GM23338 (cell line): ENCODE measurements around the gene SUN2. TPM values are rescaled to one million over a fixed set of nuclear protein-coding genes. Genes with fewer than 3 reads are reported as not detected.

Experiments
- ATAC-seq: fragments of 200-7000 bp; cut with Tn5 transposase; 3 replicates; pipeline ENCODE4 v1.9.1; 2020
- DNase-seq: peaks from one replicate; pipeline ENCODE4 v3.0.0-alpha.2; 2015; ENCODE audit warnings: low spot score
- H2AFZ ChIP-seq: fragments of 200-600 bp; sonication (generic); 2 replicates; pipeline ENCODE4 v1.8.0; 2016; ENCODE audit warnings: antibody characterized with exemption, mild to moderate bottlenecking, moderate library complexity
- H3F3A ChIP-seq: fragments of 200-600 bp; sonication (generic); replicated peaks from 2 replicates; pipeline ENCODE4 v1.8.0; 2017; ENCODE audit warnings: antibody characterized with exemption, mixed run types, low read depth
- H3K27ac ChIP-seq: fragments of 200-600 bp; sonication (generic); 2 replicates; pipeline ENCODE4 v1.6.1; 2016; ENCODE audit warnings: low read depth
- H3K27me3 ChIP-seq: fragments of 200-600 bp; sonication (generic); 2 replicates; pipeline ENCODE4 v1.8.0; 2016; ENCODE audit warnings: mild to moderate bottlenecking, mixed run types, moderate library complexity; ENCODE audit not compliant: insufficient read depth
- H3K36me3 ChIP-seq: fragments of 200-600 bp; sonication (generic); 2 replicates; pipeline ENCODE4 v1.8.0; 2016; ENCODE audit warnings: mild to moderate bottlenecking; ENCODE audit not compliant: insufficient read depth
- H3K4me1 ChIP-seq: fragments of 200-600 bp; sonication (generic); 2 replicates; pipeline ENCODE4 v1.8.0; 2016; ENCODE audit warnings: mild to moderate bottlenecking, moderate library complexity; ENCODE audit not compliant: insufficient read depth
- H3K4me2 ChIP-seq: fragments of 200-600 bp; sonication (generic); 2 replicates; pipeline ENCODE4 v1.7.1; 2017; ENCODE audit warnings: mixed run types
- H3K4me3 ChIP-seq: fragments of 200-600 bp; sonication (generic); 2 replicates; pipeline ENCODE4 v1.6.1; 2016; ENCODE audit warnings: mixed run types
- H3K79me2 ChIP-seq: fragments of 200-600 bp; sonication (generic); replicated peaks from 2 replicates; pipeline ENCODE4 v1.8.0; 2017; ENCODE audit warnings: mild to moderate bottlenecking; ENCODE audit not compliant: insufficient read depth
- H3K9me2 ChIP-seq: fragments of 200-600 bp; sonication (generic); 2 replicates; pipeline ENCODE4 v1.8.0; 2017; ENCODE audit not compliant: insufficient read depth
- H4K20me1 ChIP-seq: fragments of 200-600 bp; sonication (generic); replicated peaks from 2 replicates; pipeline ENCODE4 v1.8.0; 2017; ENCODE audit warnings: mild to moderate bottlenecking; ENCODE audit not compliant: insufficient read depth
- H3K27ac Mint-ChIP-seq: 2 replicates; pipeline ENCODE4 v1.8.0; 2020; ENCODE audit warnings: inconsistent platforms, mild to moderate bottlenecking, moderate library complexity, mixed read lengths
- H3K27me3 Mint-ChIP-seq: 3 replicates; pipeline ENCODE4 v1.8.0; 2022; ENCODE audit warnings: low read depth, mild to moderate bottlenecking, moderate library complexity, mixed read lengths, inconsistent platforms; ENCODE audit not compliant: insufficient read depth, poor library complexity
- H3K36me3 Mint-ChIP-seq: 3 replicates; pipeline ENCODE4 v1.8.0; 2021; ENCODE audit warnings: low read depth, mild to moderate bottlenecking, inconsistent platforms, moderate library complexity, mixed read lengths
- H3K4me1 Mint-ChIP-seq: 3 replicates; pipeline ENCODE4 v1.8.0; 2020; ENCODE audit warnings: mild to moderate bottlenecking, inconsistent platforms, mixed read lengths
- H3K4me3 Mint-ChIP-seq: 3 replicates; pipeline ENCODE4 v1.8.0; 2021; ENCODE audit warnings: moderate library complexity, mild to moderate bottlenecking, inconsistent platforms, mixed read lengths
- H3K9me3 Mint-ChIP-seq: 3 replicates; pipeline ENCODE4 v1.8.0; 2020; ENCODE audit warnings: moderate library complexity, mild to moderate bottlenecking, inconsistent platforms, mixed read lengths
- CREB1 ChIP-seq: fragments of 250-450 bp; sonication (Bioruptor Pico); IDR thresholded peaks from 2 replicates; pipeline ENCODE4 v1.5.0; 2020; ENCODE audit warnings: low read depth, mild to moderate bottlenecking, moderate library complexity
- CTCF ChIP-seq, 2 experiments: fragments of 200-600 bp in 1 of 2; sonication (generic) in 1 of 2; conservative IDR thresholded peaks; 2 replicates each; pipeline versions ENCODE4 v1.5.1 to v1.6.1; 2016 to 2017; ENCODE audit warnings: antibody characterized with exemption in 2 of 2, low read depth in 2 of 2, mild to moderate bottlenecking in 2 of 2, moderate library complexity in 1 of 2
- ETS1 ChIP-seq: IDR thresholded peaks from 2 replicates; pipeline ENCODE4 v1.6.1; 2016; ENCODE audit warnings: antibody characterized with exemption
- EZH2 ChIP-seq: fragments of 200-600 bp; sonication (generic); IDR thresholded peaks from one replicate; pipeline ENCODE4 v1.8.0; 2017; ENCODE audit warnings: antibody characterized with exemption, mild to moderate bottlenecking, low read depth; ENCODE audit not compliant: unreplicated experiment
- EZH2phosphoT487 ChIP-seq: fragments of 200-600 bp; sonication (generic); IDR thresholded peaks from one replicate; pipeline ENCODE4 v1.8.1; 2018; ENCODE audit warnings: antibody characterized with exemption; ENCODE audit not compliant: unreplicated experiment
- JUNB ChIP-seq: IDR thresholded peaks from one replicate; pipeline ENCODE4 v1.6.1; 2016; ENCODE audit warnings: antibody characterized with exemption; ENCODE audit not compliant: unreplicated experiment
- NANOG ChIP-seq: IDR thresholded peaks from 2 replicates; pipeline ENCODE4 v1.6.1; 2016; ENCODE audit warnings: antibody characterized with exemption, borderline replicate concordance
- POLR2AphosphoS5 ChIP-seq: IDR thresholded peaks from 2 replicates; pipeline ENCODE4 v1.6.1; 2016; ENCODE audit warnings: antibody characterized with exemption, low read depth
- REST ChIP-seq: IDR thresholded peaks from one replicate; pipeline ENCODE4 v1.6.1; 2018; ENCODE audit warnings: antibody characterized with exemption; ENCODE audit not compliant: unreplicated experiment
- STAT1 ChIP-seq: IDR thresholded peaks from one replicate; pipeline ENCODE4 v1.6.1; 2016; ENCODE audit warnings: antibody characterized with exemption; ENCODE audit not compliant: unreplicated experiment
- ZNF114 ChIP-seq: fragments of 250-450 bp; sonication (Bioruptor Pico); IDR thresholded peaks from 2 replicates; pipeline ENCODE4 v1.5.0; 2020; ENCODE audit warnings: mild to moderate bottlenecking, moderate library complexity
- ZNF331 ChIP-seq: fragments of 250-450 bp; sonication (Bioruptor Pico); IDR thresholded peaks from 2 replicates; pipeline ENCODE4 v1.5.0; 2020; ENCODE audit warnings: low read depth, mild to moderate bottlenecking, moderate library complexity
- polyA plus RNA-seq: library from polyadenylated mRNA; unstranded; fragments of >200 nt; fragmentation: Nextera tagmentation; extraction: Ambion mirVana; gene quantifications from 2 replicates; pipeline ENCODE4 v1.2.1, GENCODE V29; 2016
- total RNA-seq: library from RNA; depleted of rRNA; stranded (reverse); fragments of >200 nt; shearing (Covaris generic); gene quantifications from 2 replicates; pipeline ENCODE4 v1.2.3, GENCODE V29; 2014
- TF ChIP-seq, protein P1 (sequence below): fragments of 250-450 bp; sonication (Bioruptor Pico); IDR thresholded peaks from 2 replicates; pipeline ENCODE4 v1.5.0; 2020; ENCODE audit warnings: mild to moderate bottlenecking, moderate library complexity

SUN2 gene
- total and polyA plus RNA-seq, 2 experiments from 2014 or later: 7.2 to 17.6 TPM

DNA sequence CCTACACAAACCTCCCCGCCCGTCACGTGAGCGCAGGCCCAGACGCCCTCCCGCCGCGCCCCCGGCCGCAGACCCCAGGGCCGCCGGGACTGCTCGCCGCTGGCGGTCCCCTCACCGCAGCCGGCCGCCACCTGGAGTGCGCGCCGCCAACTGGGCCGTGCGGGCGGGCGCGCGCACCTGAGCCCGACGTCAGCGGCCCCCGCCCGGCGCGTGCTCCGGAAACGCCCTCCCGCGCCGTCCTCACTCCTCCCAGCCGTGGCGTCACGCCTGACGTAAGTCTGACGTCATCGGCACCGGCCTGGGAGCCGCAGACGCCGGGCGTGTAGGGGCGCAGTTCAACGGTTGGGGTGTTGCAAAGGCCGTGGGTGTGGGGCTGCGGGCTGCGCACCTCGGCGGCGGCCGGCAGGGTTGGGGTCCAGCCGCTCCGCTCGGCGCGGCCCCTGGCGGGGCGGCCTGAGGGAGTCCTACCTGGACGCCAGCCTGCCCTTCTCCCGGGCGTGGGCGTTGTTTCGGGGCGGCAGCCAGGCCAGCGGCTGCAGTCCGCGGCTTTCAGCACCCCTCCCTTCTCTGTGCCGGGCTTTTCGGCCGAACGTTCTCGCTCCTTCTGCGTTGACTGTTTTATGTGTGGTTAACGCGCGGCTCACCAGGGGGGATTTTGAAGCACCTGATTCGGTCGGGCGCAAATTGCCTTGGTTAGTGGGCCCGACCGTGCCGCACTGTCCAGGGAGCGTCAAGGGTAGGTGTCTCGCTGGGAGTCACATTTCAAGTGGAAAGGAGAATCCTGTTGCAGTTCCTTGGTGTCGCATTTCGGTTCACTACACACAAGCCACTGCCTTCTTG is 54.8 kb downstream of the SUN2 start, which contains the start of gene JOSD1:
Gene JOSD1, minus strand, starts transcription at position 155 of the 840 bp plus-strand sequence. CDS start 956 bp downstream, outside the sequence.
- Histone ChIP-seq H3F3A (peaks cover 4% of the 10 kb centered on the region; the same call in 1 of the 2 replicates), H3K9me2 (no peaks in the 10 kb centered on the region), H3K4me3 (peak within 1 kb of the TSS; percentile 97), H3K79me2 (peaks cover 39% of the 10 kb centered on the region), H4K20me1 (peaks cover 13% of the 10 kb centered on the region), H3K27ac (peak within 1 kb of the TSS; percentile 83), H3K27me3 (no peaks in the 10 kb centered on the region), H3K4me2 (peak within 1 kb of the TSS; percentile 95), H3K36me3 (no peaks in the 10 kb centered on the region), H3K4me1 (peaks cover 23% of the 10 kb centered on the region), H2AFZ (peak within 1 kb of the TSS; percentile 74; the same call in 1 of the 2 replicates)
- TF ChIP-seq, protein P1, sequence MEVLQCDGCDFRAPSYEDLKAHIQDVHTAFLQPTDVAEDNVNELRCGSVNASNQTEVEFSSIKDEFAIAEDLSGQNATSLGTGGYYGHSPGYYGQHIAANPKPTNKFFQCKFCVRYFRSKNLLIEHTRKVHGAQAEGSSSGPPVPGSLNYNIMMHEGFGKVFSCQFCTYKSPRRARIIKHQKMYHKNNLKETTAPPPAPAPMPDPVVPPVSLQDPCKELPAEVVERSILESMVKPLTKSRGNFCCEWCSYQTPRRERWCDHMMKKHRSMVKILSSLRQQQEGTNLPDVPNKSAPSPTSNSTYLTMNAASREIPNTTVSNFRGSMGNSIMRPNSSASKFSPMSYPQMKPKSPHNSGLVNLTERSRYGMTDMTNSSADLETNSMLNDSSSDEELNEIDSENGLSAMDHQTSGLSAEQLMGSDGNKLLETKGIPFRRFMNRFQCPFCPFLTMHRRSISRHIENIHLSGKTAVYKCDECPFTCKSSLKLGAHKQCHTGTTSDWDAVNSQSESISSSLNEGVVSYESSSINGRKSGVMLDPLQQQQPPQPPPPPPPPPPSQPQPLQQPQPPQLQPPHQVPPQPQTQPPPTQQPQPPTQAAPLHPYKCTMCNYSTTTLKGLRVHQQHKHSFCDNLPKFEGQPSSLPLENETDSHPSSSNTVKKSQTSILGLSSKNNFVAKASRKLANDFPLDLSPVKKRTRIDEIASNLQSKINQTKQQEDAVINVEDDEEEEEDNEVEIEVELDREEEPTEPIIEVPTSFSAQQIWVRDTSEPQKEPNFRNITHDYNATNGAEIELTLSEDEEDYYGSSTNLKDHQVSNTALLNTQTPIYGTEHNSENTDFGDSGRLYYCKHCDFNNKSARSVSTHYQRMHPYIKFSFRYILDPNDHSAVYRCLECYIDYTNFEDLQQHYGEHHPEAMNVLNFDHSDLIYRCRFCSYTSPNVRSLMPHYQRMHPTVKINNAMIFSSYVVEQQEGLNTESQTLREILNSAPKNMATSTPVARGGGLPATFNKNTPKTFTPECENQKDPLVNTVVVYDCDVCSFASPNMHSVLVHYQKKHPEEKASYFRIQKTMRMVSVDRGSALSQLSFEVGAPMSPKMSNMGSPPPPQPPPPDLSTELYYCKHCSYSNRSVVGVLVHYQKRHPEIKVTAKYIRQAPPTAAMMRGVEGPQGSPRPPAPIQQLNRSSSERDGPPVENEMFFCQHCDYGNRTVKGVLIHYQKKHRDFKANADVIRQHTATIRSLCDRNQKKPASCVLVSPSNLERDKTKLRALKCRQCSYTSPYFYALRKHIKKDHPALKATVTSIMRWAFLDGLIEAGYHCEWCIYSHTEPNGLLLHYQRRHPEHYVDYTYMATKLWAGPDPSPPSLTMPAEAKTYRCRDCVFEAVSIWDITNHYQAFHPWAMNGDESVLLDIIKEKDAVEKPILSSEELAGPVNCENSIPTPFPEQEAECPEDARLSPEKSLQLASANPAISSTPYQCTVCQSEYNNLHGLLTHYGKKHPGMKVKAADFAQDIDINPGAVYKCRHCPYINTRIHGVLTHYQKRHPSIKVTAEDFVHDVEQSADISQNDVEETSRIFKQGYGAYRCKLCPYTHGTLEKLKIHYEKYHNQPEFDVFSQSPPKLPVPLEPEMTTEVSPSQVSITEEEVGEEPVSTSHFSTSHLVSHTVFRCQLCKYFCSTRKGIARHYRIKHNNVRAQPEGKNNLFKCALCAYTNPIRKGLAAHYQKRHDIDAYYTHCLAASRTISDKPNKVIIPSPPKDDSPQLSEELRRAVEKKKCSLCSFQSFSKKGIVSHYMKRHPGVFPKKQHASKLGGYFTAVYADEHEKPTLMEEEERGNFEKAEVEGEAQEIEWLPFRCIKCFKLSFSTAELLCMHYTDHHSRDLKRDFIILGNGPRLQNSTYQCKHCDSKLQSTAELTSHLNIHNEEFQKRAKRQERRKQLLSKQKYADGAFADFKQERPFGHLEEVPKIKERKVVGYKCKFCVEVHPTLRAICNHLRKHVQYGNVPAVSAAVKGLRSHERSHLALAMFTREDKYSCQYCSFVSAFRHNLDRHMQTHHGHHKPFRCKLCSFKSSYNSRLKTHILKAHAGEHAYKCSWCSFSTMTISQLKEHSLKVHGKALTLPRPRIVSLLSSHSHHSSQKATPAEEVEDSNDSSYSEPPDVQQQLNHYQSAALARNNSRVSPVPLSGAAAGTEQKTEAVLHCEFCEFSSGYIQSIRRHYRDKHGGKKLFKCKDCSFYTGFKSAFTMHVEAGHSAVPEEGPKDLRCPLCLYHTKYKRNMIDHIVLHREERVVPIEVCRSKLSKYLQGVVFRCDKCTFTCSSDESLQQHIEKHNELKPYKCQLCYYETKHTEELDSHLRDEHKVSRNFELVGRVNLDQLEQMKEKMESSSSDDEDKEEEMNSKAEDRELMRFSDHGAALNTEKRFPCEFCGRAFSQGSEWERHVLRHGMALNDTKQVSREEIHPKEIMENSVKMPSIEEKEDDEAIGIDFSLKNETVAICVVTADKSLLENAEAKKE: no peak
- no peak for TF ChIP-seq NANOG
- TF ChIP-seq STAT1: no peak
- TF ChIP-seq ZNF114: no peak
- TF ChIP-seq REST: no peak
- TF ChIP-seq CTCF (conservative IDR thresholded peaks at IDR 0.05; ENCODE audit: low read depth in 2 of 2): no peak
- peak; percentile 96 for TF ChIP-seq POLR2AphosphoS5
- 0 out of 2 replicates have a peak, but pooled peaks have one; percentile 31 for TF ChIP-seq ETS1
- peak; percentile 100 for TF ChIP-seq CREB1 (CRISPR knock-in tag)
- TF ChIP-seq ZNF331 (CRISPR knock-in tag): no peak
- no peak for TF ChIP-seq JUNB
- TF ChIP-seq EZH2: no peak
- TF ChIP-seq EZH2phosphoT487: no peak
- H3K9me3 Mint-ChIP-seq: no peaks in the 10 kb centered on the region
- DNase-seq: peak; percentile 96
- peak; percentile 15 for ATAC-seq
- peaks cover 12% of the 10 kb centered on the region; the same call in 2 of the 3 replicates for H3K36me3 Mint-ChIP-seq
- H3K27ac Mint-ChIP-seq: peak within 1 kb of the TSS; percentile 99
- H3K4me1 Mint-ChIP-seq: peaks cover 41% of the 10 kb centered on the region
- H3K4me3 Mint-ChIP-seq: peak within 1 kb of the TSS; percentile 98
- peaks cover 24% of the 10 kb centered on the region for H3K27me3 Mint-ChIP-seq
